ENCODE data around the gene UCP2.
A peak's percentile ranks its signal among the peaks of the same experiment; 100 is the strongest.

The UCP2 gene

GRCh38 chr11:73957654-73958361 lies 24.8 kb downstream of the UCP2 start:
- H3K4me2 ChIP-seq (ENCODE audit: low read depth, low read length, poor library complexity, severe bottlenecking) = no peak overlapping the region
- H3K9ac ChIP-seq (ENCODE audit: low read depth, low read length, poor library complexity, severe bottlenecking) = no peak overlapping the region
- no peaks in the 10 kb centered on the region for H3K9me2 ChIP-seq (replicated peaks; ENCODE audit: low read depth, low read length)
- no peak overlapping the region for H3K4me3 ChIP-seq (ENCODE audit: low read length, poor library complexity, severe bottlenecking)
- TF ChIP-seq EZH2phosphoT487 (IDR thresholded peaks at IDR 0.05; ENCODE audit: borderline replicate concordance) = no peak
- TF ChIP-seq, protein P1, sequence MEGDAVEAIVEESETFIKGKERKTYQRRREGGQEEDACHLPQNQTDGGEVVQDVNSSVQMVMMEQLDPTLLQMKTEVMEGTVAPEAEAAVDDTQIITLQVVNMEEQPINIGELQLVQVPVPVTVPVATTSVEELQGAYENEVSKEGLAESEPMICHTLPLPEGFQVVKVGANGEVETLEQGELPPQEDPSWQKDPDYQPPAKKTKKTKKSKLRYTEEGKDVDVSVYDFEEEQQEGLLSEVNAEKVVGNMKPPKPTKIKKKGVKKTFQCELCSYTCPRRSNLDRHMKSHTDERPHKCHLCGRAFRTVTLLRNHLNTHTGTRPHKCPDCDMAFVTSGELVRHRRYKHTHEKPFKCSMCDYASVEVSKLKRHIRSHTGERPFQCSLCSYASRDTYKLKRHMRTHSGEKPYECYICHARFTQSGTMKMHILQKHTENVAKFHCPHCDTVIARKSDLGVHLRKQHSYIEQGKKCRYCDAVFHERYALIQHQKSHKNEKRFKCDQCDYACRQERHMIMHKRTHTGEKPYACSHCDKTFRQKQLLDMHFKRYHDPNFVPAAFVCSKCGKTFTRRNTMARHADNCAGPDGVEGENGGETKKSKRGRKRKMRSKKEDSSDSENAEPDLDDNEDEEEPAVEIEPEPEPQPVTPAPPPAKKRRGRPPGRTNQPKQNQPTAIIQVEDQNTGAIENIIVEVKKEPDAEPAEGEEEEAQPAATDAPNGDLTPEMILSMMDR (conservative IDR thresholded peaks at IDR 0.05; ENCODE audit: low read length) = no peak
- no peaks in the 10 kb centered on the region for H3K4me1 ChIP-seq (ENCODE audit: insufficient read depth, low read length, poor library complexity, severe bottlenecking)
- H3K9me3 ChIP-seq (ENCODE audit: insufficient read depth, low read depth, low read length) = no peaks in the 10 kb centered on the region
- H3K27me3 ChIP-seq (ENCODE audit: insufficient read depth, low read length, poor library complexity, severe bottlenecking) = no peaks in the 10 kb centered on the region
- H2AFZ ChIP-seq (ENCODE audit: low read length) = peak overlapping the region; percentile 45; the same call in 1 of the 2 replicates
- H3K36me3 ChIP-seq (ENCODE audit: insufficient read depth, low read length) = no peaks in the 10 kb centered on the region
- no peaks in the 10 kb centered on the region for H3F3A ChIP-seq (ENCODE audit: low read depth)
- no peaks in the 10 kb centered on the region for H3K79me2 ChIP-seq (ENCODE audit: insufficient read depth, low read length)
- H4K20me1 ChIP-seq (ENCODE audit: insufficient read depth, low read length, poor library complexity, severe bottlenecking) = no peaks in the 10 kb centered on the region

DNA sequence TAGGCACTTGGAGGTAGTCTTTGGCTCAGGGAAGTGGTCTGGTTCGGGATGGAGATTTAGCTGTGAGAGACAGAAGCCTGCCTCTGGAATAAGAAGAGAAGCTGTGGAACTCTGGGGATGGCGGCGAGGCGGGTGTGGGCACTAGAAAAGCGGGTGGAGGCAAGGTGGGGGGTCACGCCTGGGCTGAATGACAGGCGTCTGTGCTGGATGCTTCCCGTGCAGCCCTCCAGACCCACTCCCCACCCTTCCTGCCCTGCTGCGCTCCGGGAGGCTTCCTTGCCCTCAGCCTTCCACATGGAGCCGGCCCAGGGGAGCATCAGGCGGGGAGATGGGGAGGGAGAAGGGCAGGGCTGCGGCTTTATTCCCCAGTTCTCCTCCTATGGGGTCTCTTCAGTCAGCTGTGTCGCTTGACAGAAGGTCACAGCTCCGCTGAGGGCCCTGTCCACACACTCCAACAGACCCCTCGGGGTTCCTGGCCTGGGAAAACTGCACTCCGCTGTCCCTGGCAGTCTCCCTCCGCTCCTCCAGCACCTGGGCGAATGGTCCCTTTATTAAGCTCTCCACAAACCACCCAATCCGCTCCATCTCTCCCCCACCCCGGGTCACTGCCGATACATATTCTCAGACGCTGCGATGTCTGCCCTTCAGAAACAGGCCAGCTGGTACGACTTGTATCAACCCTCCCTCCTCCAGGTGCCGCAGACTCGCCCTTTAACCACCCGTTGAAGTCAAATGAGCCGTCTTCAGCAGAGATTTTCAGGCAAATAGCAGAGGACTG lies 25.6 kb downstream of the UCP2 start:
- no peaks in the 10 kb centered on the region for H3K9me2 ChIP-seq (replicated peaks; ENCODE audit: low read depth, low read length)
- no peak overlapping the region for H3K4me3 ChIP-seq (ENCODE audit: low read length, poor library complexity, severe bottlenecking)
- no peaks in the 10 kb centered on the region for H3F3A ChIP-seq (ENCODE audit: low read depth)
- no peak overlapping the region for H2AFZ ChIP-seq (ENCODE audit: low read length)
- H3K9ac ChIP-seq (ENCODE audit: low read depth, low read length, poor library complexity, severe bottlenecking) = no peak overlapping the region
- no peaks in the 10 kb centered on the region for H3K27me3 ChIP-seq (ENCODE audit: insufficient read depth, low read length, poor library complexity, severe bottlenecking)
- TF ChIP-seq, protein P1 (conservative IDR thresholded peaks at IDR 0.05; ENCODE audit: low read length) = no peak
- no peak for TF ChIP-seq EZH2phosphoT487 (IDR thresholded peaks at IDR 0.05; ENCODE audit: borderline replicate concordance)
- H3K4me1 ChIP-seq (ENCODE audit: insufficient read depth, low read length, poor library complexity, severe bottlenecking) = no peaks in the 10 kb centered on the region
- no peaks in the 10 kb centered on the region for H3K36me3 ChIP-seq (ENCODE audit: insufficient read depth, low read length)
- H3K9me3 ChIP-seq (ENCODE audit: insufficient read depth, low read depth, low read length) = no peaks in the 10 kb centered on the region
- H3K4me2 ChIP-seq (ENCODE audit: low read depth, low read length, poor library complexity, severe bottlenecking) = no peak overlapping the region
- no peaks in the 10 kb centered on the region for H3K79me2 ChIP-seq (ENCODE audit: insufficient read depth, low read length)
- H4K20me1 ChIP-seq (ENCODE audit: insufficient read depth, low read length, poor library complexity, severe bottlenecking) = no peaks in the 10 kb centered on the region

- H3K4me2 ChIP-seq (ENCODE audit: low read depth, low read length, poor library complexity, severe bottlenecking) = no peak overlapping the region
- no peak overlapping the region for H3K4me3 ChIP-seq (ENCODE audit: low read length, poor library complexity, severe bottlenecking)
- H3K9me2 ChIP-seq (replicated peaks; ENCODE audit: low read depth, low read length) = no peaks in the 10 kb centered on the region
- H3K36me3 ChIP-seq (ENCODE audit: insufficient read depth, low read length) = no peaks in the 10 kb centered on the region
- H3K27me3 ChIP-seq (ENCODE audit: insufficient read depth, low read length, poor library complexity, severe bottlenecking) = no peaks in the 10 kb centered on the region
- H3K9me3 ChIP-seq (ENCODE audit: insufficient read depth, low read depth, low read length) = no peaks in the 10 kb centered on the region
- no peaks in the 10 kb centered on the region for H3F3A ChIP-seq (ENCODE audit: low read depth)
- H3K79me2 ChIP-seq (ENCODE audit: insufficient read depth, low read length) = no peaks in the 10 kb centered on the region
- TF ChIP-seq, protein P1 (conservative IDR thresholded peaks at IDR 0.05; ENCODE audit: low read length) = no peak
- TF ChIP-seq EZH2phosphoT487 (IDR thresholded peaks at IDR 0.05; ENCODE audit: borderline replicate concordance) = no peak
- no peak overlapping the region for H3K9ac ChIP-seq (ENCODE audit: low read depth, low read length, poor library complexity, severe bottlenecking)
- H2AFZ ChIP-seq (ENCODE audit: low read length) = no peak overlapping the region
- H4K20me1 ChIP-seq (ENCODE audit: insufficient read depth, low read length, poor library complexity, severe bottlenecking) = no peaks in the 10 kb centered on the region
- no peaks in the 10 kb centered on the region for H3K4me1 ChIP-seq (ENCODE audit: insufficient read depth, low read length, poor library complexity, severe bottlenecking)
These were observed 30.8 kb downstream of the UCP2 start for GRCh38 chr11:73951797-73952196.

Data from Loucy (cell line).